K562 (cell line): ENCODE results near the gene IL36RN. TPM values are rescaled to one million over a fixed set of nuclear protein-coding genes. Genes with fewer than 3 reads are reported as not detected.

Source experiments
- FOXP1 ChIP-seq: sonication (generic); formaldehyde crosslinking; IDR thresholded peaks from 2 replicates; pipeline ENCODE4 v1.8.0; 2022; ENCODE audit warnings: mild to moderate bottlenecking, missing genetic modification reagents
- JUND ChIP-seq, 2 experiments: IDR thresholded peaks; 2 replicates in 1 of 2; 3 replicates in 1 of 2; pipeline ENCODE4 v1.6.1; 2011; ENCODE audit warnings: borderline replicate concordance in 2 of 2, low read depth in 2 of 2, low read length in 2 of 2, improper control_type of control experiment in 1 of 2, missing biosample characterization in 1 of 2, missing genetic modification characterization in 1 of 2, missing genetic modification reagents in 1 of 2
- NR4A1 ChIP-seq, 2 experiments: fragments of 250-450 bp in 1 of 2; fragments of 450-650 bp in 1 of 2; sonication (Bioruptor Pico) in 1 of 2; IDR thresholded peaks; 2 replicates each; pipeline versions ENCODE4 v1.4.0 to v1.6.1; 2016 to 2020; ENCODE audit warnings: mild to moderate bottlenecking in 2 of 2, missing compliant biosample characterization in 1 of 2, missing genetic modification characterization in 1 of 2, moderate library complexity in 1 of 2
- POLR2B ChIP-seq: fragments of 450-650 bp; IDR thresholded peaks from 2 replicates; pipeline ENCODE4 v1.6.1; 2018; ENCODE audit warnings: low read depth; ENCODE audit not compliant: partially characterized antibody
- POLR2H ChIP-seq: IDR thresholded peaks from 2 replicates; pipeline ENCODE4 v1.6.1; 2016; ENCODE audit warnings: missing genetic modification characterization, low read depth, mild to moderate bottlenecking, control low read depth, missing compliant biosample characterization, moderate library complexity
- RCOR1 ChIP-seq, 2 experiments: IDR thresholded peaks; 2 replicates each; pipeline ENCODE4 v1.6.1; 2012; ENCODE audit warnings: low read depth in 2 of 2, low read length in 2 of 2, borderline replicate concordance in 1 of 2, improper control_type of control experiment in 1 of 2
- SAFB2 ChIP-seq: fragments of 200-400 bp; formaldehyde crosslinking; IDR thresholded peaks from 2 replicates; pipeline ENCODE4 v1.6.1; 2018; ENCODE audit warnings: borderline replicate concordance, low read length, low read depth, moderate library complexity; ENCODE audit not compliant: severe bottlenecking
- SMC3 ChIP-seq: conservative IDR thresholded peaks from 2 replicates; pipeline ENCODE4 v1.6.1; 2011; ENCODE audit warnings: low read depth, low read length, improper control_type of control experiment; ENCODE audit not compliant: insufficient read depth
- STAG1 ChIP-seq: sonication (generic); formaldehyde crosslinking; IDR thresholded peaks from 2 replicates; pipeline ENCODE4 v1.5.0; 2020; ENCODE audit warnings: missing genetic modification reagents, borderline replicate concordance
- ZNF324 ChIP-seq: fragments of 250-450 bp; sonication (Bioruptor Pico); IDR thresholded peaks from 2 replicates; pipeline ENCODE4 v1.4.0; 2020; ENCODE audit warnings: mild to moderate bottlenecking
- ZNF507 ChIP-seq: conservative IDR thresholded peaks from 2 replicates; pipeline ENCODE4 v1.6.1; 2017; ENCODE audit warnings: missing genetic modification characterization, missing compliant biosample characterization
- ZSCAN32 ChIP-seq: fragments of 450-650 bp; formaldehyde crosslinking; IDR thresholded peaks from 2 replicates; pipeline ENCODE4 v1.4.0; 2020; ENCODE audit warnings: mild to moderate bottlenecking, moderate library complexity
- polyA plus RNA-seq, 8 experiments: library from polyadenylated mRNA; depleted of rRNA in 4 of 8; stranded (reverse) in 5 of 8; unstranded in 3 of 8; fragments of >200 nt; fragmentation: Nextera tagmentation in 2 of 8; fragmentation: Illumina TruSeq in 1 of 8; extraction: Ambion mirVana in 2 of 8; extraction: Trizol in 1 of 8; gene quantifications; 2 replicates each; pipeline versions ENCODE4 v1.2.1 to v1.2.3, GENCODE V29; 2011 to 2014; ENCODE audit warnings: inconsistent platforms in 1 of 8, missing spikeins in 1 of 8
- total RNA-seq, 7 experiments: library from RNA; depleted of rRNA in 6 of 7; stranded (reverse); fragments of >200 nt in 6 of 7; fragmentation: Illumina TruSeq in 2 of 7; extraction: Trizol in 2 of 7; gene quantifications; 2 replicates each; pipeline versions ENCODE4 v1.2.1 to v1.2.3, GENCODE V29; 2011 to 2021; ENCODE audit warnings: low replicate concordance in 1 of 7
- TF ChIP-seq, protein P1 (sequence below): fragments of 450-650 bp; formaldehyde crosslinking; IDR thresholded peaks from 2 replicates; pipeline ENCODE4 v1.4.0; 2020; ENCODE audit warnings: mild to moderate bottlenecking, moderate library complexity
- TF ChIP-seq, protein P2 (sequence below): fragments of 450-650 bp; IDR thresholded peaks from 2 replicates; pipeline ENCODE4 v1.6.1; 2016; ENCODE audit warnings: borderline replicate concordance
- TF ChIP-seq, protein P3 (sequence below), 2 experiments: fragments of 450-650 bp; formaldehyde crosslinking in 1 of 2; IDR thresholded peaks; 2 replicates each; pipeline versions ENCODE4 v1.4.0 to v1.6.1; 2014 to 2020; ENCODE audit warnings: mild to moderate bottlenecking in 2 of 2, borderline replicate concordance in 1 of 2, low read depth in 1 of 2

IL36RN gene
- total and polyA plus RNA-seq, 9 of the 15 experiments (the other 6 are each of a cell fraction or from before 2014, with no cell fraction given) = not detected

DNA sequence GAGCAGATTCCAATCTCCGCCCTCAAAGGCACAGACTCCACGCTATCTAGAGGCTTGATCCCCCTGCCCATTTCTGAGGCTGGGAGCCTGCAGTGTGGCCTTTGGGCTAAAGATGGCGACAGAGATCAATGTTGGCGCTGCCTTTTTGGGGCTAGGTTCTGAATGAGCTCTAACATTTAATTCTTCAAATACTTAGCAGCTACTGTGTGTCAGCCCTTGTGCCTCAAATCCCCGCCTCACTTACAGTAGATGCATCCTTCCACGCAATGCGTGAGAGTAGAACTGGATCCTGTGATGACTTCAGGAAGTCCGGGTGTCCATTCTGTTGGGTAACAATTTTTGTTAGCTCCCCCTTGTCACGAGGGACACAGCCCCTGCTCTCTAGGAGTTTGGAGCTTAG, 21.1 kb downstream of the IL36RN start (continued):
- TF ChIP-seq STAG1 (CRISPR knock-in tag) = peak; percentile 46; the same call in 1 of the 2 replicates
- TF ChIP-seq JUND (IDR thresholded peaks at IDR 0.05; ENCODE audit: borderline replicate concordance, low read depth, low read length) = peak; percentile 30; the same call in 1 of the 2 replicates
- no peak; the same call in 2 of the 3 replicates for TF ChIP-seq JUND (tag; IDR thresholded peaks at IDR 0.05; ENCODE audit: borderline replicate concordance, low read depth, low read length)
- TF ChIP-seq SAFB2 = no peak
- TF ChIP-seq, protein P1, sequence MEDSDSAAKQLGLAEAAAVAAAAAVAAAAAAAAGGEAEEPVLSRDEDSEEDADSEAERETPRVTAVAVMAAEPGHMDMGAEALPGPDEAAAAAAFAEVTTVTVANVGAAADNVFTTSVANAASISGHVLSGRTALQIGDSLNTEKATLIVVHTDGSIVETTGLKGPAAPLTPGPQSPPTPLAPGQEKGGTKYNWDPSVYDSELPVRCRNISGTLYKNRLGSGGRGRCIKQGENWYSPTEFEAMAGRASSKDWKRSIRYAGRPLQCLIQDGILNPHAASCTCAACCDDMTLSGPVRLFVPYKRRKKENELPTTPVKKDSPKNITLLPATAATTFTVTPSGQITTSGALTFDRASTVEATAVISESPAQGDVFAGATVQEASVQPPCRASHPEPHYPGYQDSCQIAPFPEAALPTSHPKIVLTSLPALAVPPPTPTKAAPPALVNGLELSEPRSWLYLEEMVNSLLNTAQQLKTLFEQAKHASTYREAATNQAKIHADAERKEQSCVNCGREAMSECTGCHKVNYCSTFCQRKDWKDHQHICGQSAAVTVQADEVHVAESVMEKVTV (CRISPR knock-in tag) = peak; percentile 84
- peak; percentile 50; the same call in 1 of the 2 replicates for TF ChIP-seq SMC3
- TF ChIP-seq POLR2B = no peak
- TF ChIP-seq, protein P2, sequence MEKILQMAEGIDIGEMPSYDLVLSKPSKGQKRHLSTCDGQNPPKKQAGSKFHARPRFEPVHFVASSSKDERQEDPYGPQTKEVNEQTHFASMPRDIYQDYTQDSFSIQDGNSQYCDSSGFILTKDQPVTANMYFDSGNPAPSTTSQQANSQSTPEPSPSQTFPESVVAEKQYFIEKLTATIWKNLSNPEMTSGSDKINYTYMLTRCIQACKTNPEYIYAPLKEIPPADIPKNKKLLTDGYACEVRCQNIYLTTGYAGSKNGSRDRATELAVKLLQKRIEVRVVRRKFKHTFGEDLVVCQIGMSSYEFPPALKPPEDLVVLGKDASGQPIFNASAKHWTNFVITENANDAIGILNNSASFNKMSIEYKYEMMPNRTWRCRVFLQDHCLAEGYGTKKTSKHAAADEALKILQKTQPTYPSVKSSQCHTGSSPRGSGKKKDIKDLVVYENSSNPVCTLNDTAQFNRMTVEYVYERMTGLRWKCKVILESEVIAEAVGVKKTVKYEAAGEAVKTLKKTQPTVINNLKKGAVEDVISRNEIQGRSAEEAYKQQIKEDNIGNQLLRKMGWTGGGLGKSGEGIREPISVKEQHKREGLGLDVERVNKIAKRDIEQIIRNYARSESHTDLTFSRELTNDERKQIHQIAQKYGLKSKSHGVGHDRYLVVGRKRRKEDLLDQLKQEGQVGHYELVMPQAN = no peak
- no peak for TF ChIP-seq ZNF324 (CRISPR knock-in tag)
- TF ChIP-seq POLR2H = no peak
- no peak for TF ChIP-seq ZNF507
- TF ChIP-seq FOXP1 (CRISPR knock-in tag) = no peak
- no peak for TF ChIP-seq ZSCAN32 (CRISPR knock-in tag)
- TF ChIP-seq, protein P3, sequence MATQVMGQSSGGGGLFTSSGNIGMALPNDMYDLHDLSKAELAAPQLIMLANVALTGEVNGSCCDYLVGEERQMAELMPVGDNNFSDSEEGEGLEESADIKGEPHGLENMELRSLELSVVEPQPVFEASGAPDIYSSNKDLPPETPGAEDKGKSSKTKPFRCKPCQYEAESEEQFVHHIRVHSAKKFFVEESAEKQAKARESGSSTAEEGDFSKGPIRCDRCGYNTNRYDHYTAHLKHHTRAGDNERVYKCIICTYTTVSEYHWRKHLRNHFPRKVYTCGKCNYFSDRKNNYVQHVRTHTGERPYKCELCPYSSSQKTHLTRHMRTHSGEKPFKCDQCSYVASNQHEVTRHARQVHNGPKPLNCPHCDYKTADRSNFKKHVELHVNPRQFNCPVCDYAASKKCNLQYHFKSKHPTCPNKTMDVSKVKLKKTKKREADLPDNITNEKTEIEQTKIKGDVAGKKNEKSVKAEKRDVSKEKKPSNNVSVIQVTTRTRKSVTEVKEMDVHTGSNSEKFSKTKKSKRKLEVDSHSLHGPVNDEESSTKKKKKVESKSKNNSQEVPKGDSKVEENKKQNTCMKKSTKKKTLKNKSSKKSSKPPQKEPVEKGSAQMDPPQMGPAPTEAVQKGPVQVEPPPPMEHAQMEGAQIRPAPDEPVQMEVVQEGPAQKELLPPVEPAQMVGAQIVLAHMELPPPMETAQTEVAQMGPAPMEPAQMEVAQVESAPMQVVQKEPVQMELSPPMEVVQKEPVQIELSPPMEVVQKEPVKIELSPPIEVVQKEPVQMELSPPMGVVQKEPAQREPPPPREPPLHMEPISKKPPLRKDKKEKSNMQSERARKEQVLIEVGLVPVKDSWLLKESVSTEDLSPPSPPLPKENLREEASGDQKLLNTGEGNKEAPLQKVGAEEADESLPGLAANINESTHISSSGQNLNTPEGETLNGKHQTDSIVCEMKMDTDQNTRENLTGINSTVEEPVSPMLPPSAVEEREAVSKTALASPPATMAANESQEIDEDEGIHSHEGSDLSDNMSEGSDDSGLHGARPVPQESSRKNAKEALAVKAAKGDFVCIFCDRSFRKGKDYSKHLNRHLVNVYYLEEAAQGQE (IDR thresholded peaks at IDR 0.05; ENCODE audit: borderline replicate concordance) = peak; percentile 52; the same call in 1 of the 2 replicates
- TF ChIP-seq, protein P3 (CRISPR knock-in tag; IDR thresholded peaks at IDR 0.05; ENCODE audit: low read depth) = no peak
- no peak for TF ChIP-seq NR4A1 (CRISPR knock-in tag; IDR thresholded peaks at IDR 0.05)
- no peak for TF ChIP-seq NR4A1 (tag; IDR thresholded peaks at IDR 0.05)
- TF ChIP-seq RCOR1 (IDR thresholded peaks at IDR 0.05; ENCODE audit: borderline replicate concordance in 1 of 2, low read depth in 2 of 2, low read length in 2 of 2) = 0 out of 4 replicates have a peak, but pooled peaks of 1 of the 2 experiments have one; percentile 16
